SU-DHL-6 (cell line): ENCODE results near the gene SLC66A1.

Experiments used
- H2AFZ ChIP-seq: fragments of 200-600 bp; sonication (generic); 2 replicates; pipeline ENCODE4 v1.6.1; 2014; ENCODE audit warnings: low read depth, mild to moderate bottlenecking, moderate library complexity, mixed read lengths, antibody characterized with exemption, low read length; ENCODE audit not compliant: severe bottlenecking
- H3F3A ChIP-seq: fragments of 200-600 bp; shearing (Covaris generic); 2 replicates; pipeline ENCODE4 v1.6.0; 2016; ENCODE audit warnings: antibody characterized with exemption, mild to moderate bottlenecking; ENCODE audit not compliant: insufficient read depth
- H3K27ac ChIP-seq: fragments of 200-600 bp; sonication (generic); 2 replicates; pipeline ENCODE4 v1.5.1; 2016; ENCODE audit warnings: low read depth, mild to moderate bottlenecking, low read length, moderate library complexity, mixed read lengths
- H3K27me3 ChIP-seq: fragments of 200-600 bp; sonication (generic), shearing (Covaris generic); 2 replicates; pipeline ENCODE4 v1.6.0; 2014; ENCODE audit warnings: mild to moderate bottlenecking, low read length
- H3K36me3 ChIP-seq: fragments of 200-600 bp; sonication (generic); 2 replicates; pipeline ENCODE4 v1.6.1; 2014; ENCODE audit warnings: mild to moderate bottlenecking, low read length, mixed read lengths
- H3K4me2 ChIP-seq: fragments of 300-600, 200-600 bp; shearing (Covaris generic), sonication (generic); 2 replicates; pipeline ENCODE4 v1.6.0; 2014; ENCODE audit warnings: low read length, low read depth, mild to moderate bottlenecking; ENCODE audit not compliant: poor library complexity, severe bottlenecking
- H3K4me3 ChIP-seq: fragments of 200-600 bp; sonication (generic); 2 replicates; pipeline ENCODE4 v1.5.1; 2014; ENCODE audit warnings: antibody characterized with exemption, low read length, mild to moderate bottlenecking, mixed read lengths; ENCODE audit not compliant: insufficient read depth, poor library complexity, severe bottlenecking
- H3K79me2 ChIP-seq: fragments of 200-600 bp; sonication (generic); 2 replicates; pipeline ENCODE4 v1.6.1; 2014; ENCODE audit warnings: mild to moderate bottlenecking, low read length, moderate library complexity; ENCODE audit not compliant: insufficient read depth
- H3K9ac ChIP-seq: fragments of 200-600 bp; sonication (generic); 2 replicates; pipeline ENCODE4 v1.7.0; 2014; ENCODE audit warnings: mild to moderate bottlenecking, low read length
- H3K9me2 ChIP-seq: fragments of 200-600 bp; sonication (generic); replicated peaks from 2 replicates; pipeline ENCODE4 v1.6.1; 2014; ENCODE audit warnings: low read length; ENCODE audit not compliant: insufficient read depth
- H3K9me3 ChIP-seq: fragments of 200-600 bp; sonication (generic); 2 replicates; pipeline ENCODE4 v1.6.1; 2014; ENCODE audit warnings: low read length, mixed read lengths; ENCODE audit not compliant: insufficient read depth
- H4K20me1 ChIP-seq: fragments of 200-600 bp; sonication (generic); 2 replicates; pipeline ENCODE4 v1.6.1; 2014; ENCODE audit warnings: low read depth, mild to moderate bottlenecking, antibody characterized with exemption, low read length, moderate library complexity, mixed read lengths
- CTCF ChIP-seq: fragments of 200-600 bp; sonication (generic); IDR thresholded peaks from one replicate; pipeline ENCODE4 v1.5.1; 2017; ENCODE audit warnings: antibody characterized with exemption, mild to moderate bottlenecking, low read length, moderate library complexity; ENCODE audit not compliant: insufficient read depth, poor library complexity, severe bottlenecking
- EZH2phosphoT487 ChIP-seq: fragments of 200-600 bp; sonication (generic), shearing (Covaris generic); conservative IDR thresholded peaks from 2 replicates; pipeline ENCODE4 v1.6.1; 2018; ENCODE audit warnings: mild to moderate bottlenecking, antibody characterized with exemption, low read length, moderate library complexity, mixed read lengths

SLC66A1 gene

GRCh38 chr1:19368050-19368449 lies 55.9 kb downstream of the SLC66A1 start:
- no peak for TF ChIP-seq CTCF
- TF ChIP-seq EZH2phosphoT487, result no peak
- no peak overlapping the region for H3K4me2 ChIP-seq
- no peak overlapping the region for H3K4me3 ChIP-seq
- no peaks in the 10 kb centered on the region for H3K27me3 ChIP-seq
- H4K20me1 ChIP-seq, result no peaks in the 10 kb centered on the region
- no peaks in the 10 kb centered on the region for H3K36me3 ChIP-seq
- no peaks in the 10 kb centered on the region for H3F3A ChIP-seq
- H2AFZ ChIP-seq, result no peak overlapping the region
- no peak overlapping the region for H3K9ac ChIP-seq
- H3K27ac ChIP-seq, result no peak overlapping the region
- no peaks in the 10 kb centered on the region for H3K9me2 ChIP-seq
- H3K79me2 ChIP-seq, result 0 out of 2 replicates have a peak, but pooled peaks cover 6% of the 10 kb centered on the region
- no peaks in the 10 kb centered on the region for H3K9me3 ChIP-seq

GRCh38 chr1:19368964-19369363 lies 56.8 kb downstream of the SLC66A1 start:
- H4K20me1 ChIP-seq, result no peaks in the 10 kb centered on the region
- H3K9ac ChIP-seq, result no peak overlapping the region
- no peak overlapping the region for H3K4me2 ChIP-seq
- no peaks in the 10 kb centered on the region for H3F3A ChIP-seq
- no peak overlapping the region for H3K27ac ChIP-seq
- H3K9me3 ChIP-seq, result no peaks in the 10 kb centered on the region
- H3K79me2 ChIP-seq, result no peaks in the 10 kb centered on the region
- H3K4me3 ChIP-seq, result no peak overlapping the region
- no peak overlapping the region for H2AFZ ChIP-seq
- TF ChIP-seq CTCF (no peak), EZH2phosphoT487 (no peak)
- no peaks in the 10 kb centered on the region for H3K27me3 ChIP-seq
- no peaks in the 10 kb centered on the region for H3K9me2 ChIP-seq
- H3K36me3 ChIP-seq, result no peaks in the 10 kb centered on the region

GRCh38 chr1:19369396-19370090 lies 57.4 kb downstream of the SLC66A1 start:
- H3K79me2 ChIP-seq, result no peaks in the 10 kb centered on the region
- H4K20me1 ChIP-seq, result no peaks in the 10 kb centered on the region
- no peaks in the 10 kb centered on the region for H3K27me3 ChIP-seq
- H3K4me2 ChIP-seq, result no peak overlapping the region
- H3K4me3 ChIP-seq, result no peak overlapping the region
- no peaks in the 10 kb centered on the region for H3K9me2 ChIP-seq
- no peak overlapping the region for H3K9ac ChIP-seq
- TF ChIP-seq CTCF, result no peak
- no peak for TF ChIP-seq EZH2phosphoT487
- no peaks in the 10 kb centered on the region for H3K9me3 ChIP-seq
- H3F3A ChIP-seq, result no peaks in the 10 kb centered on the region
- no peaks in the 10 kb centered on the region for H3K36me3 ChIP-seq
- no peak overlapping the region for H2AFZ ChIP-seq
- no peak overlapping the region for H3K27ac ChIP-seq
